Measurements from ENCODE around the gene PRKCE.
"Not testable (repeated sequence)": the region's sequence is repeated elsewhere in the genome, so short reads cannot be mapped to it uniquely, and the experiment has no call there.

PRKCE gene

DNA sequence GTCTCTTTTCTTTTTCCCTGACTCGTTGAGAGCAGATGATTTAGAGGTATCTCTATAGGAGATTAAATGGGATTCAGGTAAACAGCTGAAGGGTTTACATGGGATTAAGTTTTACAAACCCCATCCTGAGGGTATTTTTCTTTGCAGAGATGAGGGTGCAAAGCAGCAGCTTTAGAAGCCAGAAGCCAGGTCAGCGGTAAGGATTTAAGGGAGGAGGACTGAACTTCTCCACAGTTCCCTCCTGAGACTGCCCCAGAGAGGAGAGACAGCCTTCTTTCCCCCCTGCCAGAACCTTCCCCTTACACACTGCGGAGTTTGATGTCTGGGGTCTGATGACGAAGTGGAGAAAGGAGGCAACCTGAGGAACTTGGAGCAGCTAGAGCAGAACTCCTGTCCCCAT is 220.1 kb downstream of the PRKCE start:
- DNase-seq = no peak

DNA sequence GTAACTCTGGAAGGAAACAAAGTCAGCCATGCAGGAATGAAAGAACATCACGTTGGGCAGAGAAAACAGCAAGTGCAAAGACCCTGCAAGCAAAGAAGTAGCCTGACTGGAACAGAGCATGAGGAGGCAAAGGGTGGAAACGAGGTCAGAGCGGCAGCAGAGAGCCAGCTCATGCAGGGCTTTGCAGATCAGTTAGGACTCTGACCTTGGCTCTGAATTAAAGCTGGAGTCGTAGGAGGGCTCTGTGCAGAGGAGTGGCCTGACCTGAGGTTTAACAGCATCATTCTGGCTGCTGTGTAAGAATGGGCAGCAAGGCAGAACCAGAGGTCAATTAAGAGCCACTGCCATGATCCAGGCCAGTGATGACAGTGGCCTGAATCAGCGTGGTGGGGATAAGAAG is 220.7 kb downstream of the PRKCE start:
- DNase-seq = no peak

DNA sequence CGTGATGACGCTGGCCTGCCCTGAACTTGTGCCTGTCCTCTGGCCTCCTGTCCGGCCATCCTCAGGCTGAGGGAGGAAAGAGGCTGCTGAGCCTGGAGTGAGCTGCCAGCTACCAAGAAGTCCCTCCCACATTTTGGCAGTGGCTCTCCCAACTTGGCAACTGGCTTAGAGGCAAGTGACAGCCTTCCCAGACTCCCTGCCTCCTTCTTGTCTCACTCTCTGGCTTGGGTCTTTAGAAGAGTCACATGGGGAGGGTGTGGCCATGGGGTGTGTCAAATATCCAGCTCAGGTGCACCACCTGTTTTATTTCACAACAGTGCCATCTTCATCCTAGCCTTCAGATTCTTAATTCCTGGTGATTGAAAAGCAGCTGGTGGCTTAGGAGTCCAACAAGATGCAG is 222.9 kb downstream of the PRKCE start:
- peak; percentile 87 for DNase-seq

DNA sequence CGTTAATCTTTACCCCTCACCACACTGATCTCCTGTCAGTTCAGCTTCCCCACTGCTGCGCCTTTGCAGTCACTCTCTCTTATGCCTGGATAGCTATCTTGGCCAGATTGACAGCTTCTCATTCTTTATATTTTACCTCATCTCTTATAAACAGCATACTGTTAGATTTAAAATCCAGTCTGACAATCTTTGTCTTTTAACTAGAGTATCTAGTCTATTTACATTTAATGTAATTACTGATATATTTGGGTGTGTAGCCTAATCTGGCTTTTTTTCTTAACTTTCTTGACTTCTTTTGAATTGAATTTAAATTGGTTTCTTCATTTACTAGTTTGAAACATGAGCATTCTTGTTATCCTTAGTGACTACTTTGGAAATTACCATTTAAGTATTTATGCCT is 225.1 kb downstream of the PRKCE start:
- DNase-seq = no peak

DNA sequence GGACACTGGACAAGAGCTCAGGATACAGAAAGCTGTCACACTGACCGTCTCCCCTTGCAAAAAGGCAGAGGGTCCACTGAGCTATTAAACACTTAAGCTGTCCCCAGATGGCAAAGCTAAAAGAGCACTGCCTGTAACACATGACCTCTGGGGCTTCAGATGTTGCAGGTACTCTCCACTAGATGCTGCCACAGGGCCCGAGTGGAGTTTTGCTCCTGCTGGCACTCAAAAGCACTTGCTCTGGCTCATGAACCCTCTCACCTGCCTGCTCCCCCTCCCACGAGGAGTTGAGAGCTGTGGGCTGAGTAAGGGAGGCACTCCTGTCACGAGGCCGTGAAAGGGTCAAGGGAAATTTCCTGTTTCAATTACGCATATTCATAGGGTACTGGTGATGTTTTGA is 227.9 kb downstream of the PRKCE start:
- no peak for DNase-seq

DNA sequence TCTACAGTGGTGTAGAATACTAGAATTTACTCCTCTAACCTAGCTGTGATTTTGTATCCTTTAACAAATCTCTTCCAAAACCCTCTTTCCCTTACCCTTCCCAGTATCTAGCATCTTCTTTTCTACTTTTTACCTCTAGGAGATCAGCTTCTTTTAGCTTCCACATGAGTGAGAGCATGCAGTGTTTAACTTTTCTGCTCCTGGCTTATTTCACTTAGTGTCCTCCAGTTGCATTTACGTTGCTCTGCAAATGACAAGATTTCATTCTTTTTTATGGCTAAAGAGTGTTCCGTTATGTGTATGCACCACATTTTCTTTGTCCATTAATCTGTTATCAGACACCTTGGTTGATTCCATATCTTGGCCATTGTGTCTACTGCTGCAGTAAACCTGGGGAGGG is 228.5 kb downstream of the PRKCE start:
- no peak for DNase-seq

DNA sequence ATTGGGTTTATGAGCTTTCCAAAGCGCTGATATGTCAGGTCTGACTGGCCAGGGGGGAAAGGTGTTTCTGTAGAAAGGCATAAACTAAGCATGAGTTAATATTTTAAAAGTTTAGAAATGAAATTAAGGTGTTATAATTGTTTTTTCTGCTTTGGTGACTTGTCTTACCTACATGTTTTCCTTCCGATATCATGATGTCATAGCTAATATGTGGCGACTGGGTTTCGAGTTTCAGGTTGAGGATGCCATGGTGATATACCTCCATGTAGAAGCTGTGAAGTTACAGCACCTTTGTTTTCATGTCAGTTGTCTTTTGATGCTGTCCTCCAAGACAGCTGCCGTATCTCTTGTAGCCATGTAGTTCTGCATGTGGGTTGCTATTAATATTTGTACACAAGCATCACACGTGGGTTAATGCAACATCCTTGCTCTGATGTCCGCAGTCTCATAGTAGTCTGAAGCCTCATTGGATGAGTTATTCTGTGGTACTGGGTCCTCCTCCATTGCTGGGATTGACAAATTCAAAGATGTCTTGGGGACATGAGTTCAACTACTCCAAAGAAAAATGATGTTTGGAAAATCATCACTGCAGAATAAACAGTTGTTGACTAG is 230.6 kb downstream of the PRKCE start:
- no peak for DNase-seq

DNA sequence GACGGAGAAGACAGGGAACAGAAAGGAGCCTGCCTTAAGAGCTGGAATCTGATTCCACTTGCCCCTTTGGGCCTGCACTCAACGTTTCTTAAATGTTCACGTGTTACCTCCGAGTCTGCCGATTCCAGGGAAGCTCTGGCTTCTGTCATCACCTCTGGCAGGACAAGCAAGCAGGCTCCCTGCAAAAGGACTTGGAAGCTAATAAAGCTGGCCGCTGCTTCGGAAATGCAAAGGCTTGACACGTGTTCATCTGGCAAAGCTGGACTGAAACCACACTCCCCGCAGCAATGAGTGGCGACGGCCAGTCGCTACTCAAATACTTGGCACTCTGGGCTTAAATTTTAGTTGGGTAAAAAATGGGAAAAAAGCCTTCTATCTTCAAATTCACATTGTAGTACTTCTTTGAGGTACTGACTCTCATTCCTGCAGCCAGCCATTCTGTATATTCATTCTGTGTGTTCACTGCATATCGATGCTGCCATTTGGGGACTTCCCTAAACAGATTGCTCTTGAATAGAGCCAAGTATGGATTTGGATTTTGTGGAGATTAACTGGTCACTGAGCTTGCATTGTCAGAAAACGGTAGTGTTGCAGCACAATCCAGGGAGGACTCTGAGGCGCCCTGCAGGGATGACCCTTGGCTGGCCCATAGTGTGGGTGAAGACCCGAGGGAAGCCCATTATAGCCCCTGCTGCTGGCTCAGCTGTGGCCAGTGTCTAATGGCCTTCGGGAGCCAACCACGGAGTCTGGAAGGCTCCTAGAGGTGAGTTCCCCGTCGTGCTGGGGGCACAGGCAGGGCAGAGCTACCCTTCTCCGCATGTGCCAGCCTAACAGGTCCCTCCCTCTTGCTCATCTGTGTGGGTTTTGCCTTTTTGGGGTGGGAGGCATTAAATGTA is 231.5 kb downstream of the PRKCE start:
- peak; percentile 86 for DNase-seq

DNA sequence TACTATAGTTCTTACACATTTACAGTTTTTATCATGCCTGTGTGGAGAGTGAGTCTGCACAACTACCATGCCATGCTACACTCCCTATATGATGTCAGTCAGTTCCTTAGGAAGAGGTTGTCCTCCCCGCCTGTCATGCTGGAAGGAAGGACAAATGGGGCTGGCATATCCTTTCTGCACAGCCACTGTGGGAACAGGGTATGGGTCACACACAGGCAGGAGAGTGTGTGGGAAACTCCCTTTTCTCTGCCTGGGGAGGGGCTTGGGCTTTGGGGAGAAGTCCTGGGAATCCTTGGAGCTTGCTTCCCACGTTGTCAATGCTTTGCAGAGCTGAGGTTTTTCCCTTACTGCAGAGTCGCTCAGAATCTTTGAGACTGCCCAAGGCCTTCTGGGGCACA is 232.1 kb downstream of the PRKCE start:
- no peak for DNase-seq

DNA sequence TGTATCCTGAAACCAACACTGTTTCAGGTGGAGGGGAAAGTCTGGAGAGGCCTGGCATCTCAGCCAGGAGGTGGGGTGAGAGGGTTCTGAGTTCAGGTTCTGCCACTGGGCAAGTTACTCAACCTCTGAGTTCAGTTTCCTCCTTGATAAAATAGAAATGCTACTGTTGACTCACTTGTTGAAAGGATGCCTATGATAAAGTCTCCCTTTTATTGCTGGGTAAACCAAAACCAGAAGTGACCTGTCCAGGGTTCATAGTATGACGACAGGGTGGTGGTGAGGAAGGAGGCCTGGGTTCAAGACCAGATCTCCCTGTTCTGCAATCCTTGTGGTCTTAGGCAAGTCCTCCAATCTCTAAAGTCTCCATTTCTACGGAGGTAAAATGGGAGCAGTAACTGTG is 232.7 kb downstream of the PRKCE start:
- no peak for DNase-seq

DNA sequence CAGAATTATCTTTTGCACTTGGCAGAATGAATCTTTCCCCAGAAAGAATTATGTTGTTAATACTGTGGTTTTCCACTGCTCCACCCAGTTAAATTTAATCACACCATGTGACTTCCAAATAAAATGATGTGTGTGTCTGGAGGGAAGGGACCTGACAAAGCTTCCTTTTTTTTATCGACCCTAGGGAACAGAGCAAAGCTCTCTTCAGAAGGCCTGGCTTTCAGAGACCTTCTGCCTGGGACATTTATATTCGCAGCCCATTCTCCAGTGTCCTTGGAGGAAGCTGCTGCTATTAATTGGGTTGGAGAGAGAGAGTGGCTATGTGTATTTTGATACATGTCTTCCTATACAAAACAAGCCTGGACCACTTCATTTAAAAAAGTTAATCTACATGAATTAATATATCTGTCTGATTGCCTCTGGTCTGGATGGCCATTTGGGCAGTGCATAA is 233.7 kb downstream of the PRKCE start:
- no peak for DNase-seq

DNA sequence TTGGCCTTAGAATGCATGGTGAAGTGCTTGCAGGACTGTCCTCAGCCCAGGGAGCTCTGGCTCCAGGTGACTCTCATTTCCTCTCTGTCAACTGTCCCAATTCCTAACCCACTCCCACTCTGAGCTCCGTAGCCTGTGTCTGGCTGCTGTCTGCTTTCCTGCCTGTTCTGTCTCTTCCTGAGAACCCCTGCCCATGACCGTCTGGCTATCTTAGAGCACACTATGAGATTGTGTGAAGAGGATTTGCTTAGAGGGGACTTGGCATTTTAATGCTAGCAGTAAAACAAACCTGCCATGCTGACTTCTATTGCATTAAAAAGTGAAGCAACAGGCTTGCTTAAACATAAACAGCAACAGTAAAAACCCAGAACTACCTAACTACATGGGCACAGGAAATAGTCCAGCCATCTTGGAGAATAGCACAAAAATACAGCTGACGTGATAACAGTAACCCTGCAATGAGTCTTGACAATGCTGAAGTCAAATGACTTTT is 234.7 kb downstream of the PRKCE start:
- no peak for DNase-seq

DNA sequence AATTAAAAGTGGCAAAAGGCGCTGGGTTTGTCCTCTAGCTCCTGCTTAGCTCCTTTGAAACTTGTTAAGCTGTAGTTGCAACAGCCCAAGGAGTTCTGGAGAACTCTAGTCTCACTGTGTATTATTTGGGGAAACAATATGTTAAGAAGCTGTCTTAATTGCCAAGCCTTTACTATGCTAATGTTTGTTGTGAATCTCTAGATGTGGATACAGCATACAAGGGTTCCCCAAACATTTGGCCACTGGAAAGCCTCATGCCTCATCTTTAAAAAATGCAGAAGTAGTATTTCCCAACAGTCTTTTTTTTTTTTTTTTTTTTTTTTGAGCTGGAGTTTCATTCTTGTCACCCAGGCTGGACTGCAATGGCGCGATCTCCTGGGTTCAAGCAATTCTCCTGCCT is 236.7 kb downstream of the PRKCE start:
- DNase-seq = no peak

DNA sequence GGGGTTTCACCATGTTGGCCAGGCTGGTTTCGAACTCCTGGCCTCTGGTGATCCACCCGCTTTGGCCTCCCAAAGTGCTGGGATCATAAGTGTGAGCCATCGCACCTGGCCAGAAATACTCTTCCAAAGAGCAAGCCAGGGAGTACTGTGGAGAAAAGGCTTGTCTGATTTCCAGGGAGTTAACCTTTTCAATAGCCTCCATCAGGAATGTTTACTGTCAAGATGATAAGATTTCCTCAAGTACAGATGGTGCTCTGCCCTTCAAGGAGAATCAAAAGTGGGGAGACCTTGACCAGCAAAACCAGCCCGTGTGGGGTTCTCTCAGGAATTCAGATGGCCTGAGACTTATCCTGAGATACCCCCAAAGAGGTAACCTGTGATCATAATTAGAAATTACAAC is 237.2 kb downstream of the PRKCE start:
- DNase-seq = peak; percentile 62

DNA sequence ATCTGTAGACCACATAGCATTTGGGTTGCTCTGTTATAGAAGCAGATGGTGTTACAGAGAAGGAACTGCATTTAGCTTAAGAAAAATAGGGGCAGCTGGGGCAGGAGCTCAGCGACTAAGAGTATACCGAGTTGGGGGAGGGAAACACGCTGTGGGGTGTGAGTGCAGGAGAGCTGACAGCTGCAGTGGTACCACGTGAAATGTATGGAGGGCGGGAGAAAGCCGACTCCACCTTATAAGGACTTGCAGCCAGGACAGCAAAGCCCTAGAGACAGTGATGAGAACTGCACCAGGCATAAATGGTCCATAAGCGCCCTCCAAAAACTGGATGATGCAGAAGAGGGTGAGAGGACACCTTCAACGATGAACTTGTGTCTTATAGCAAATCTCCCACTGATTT is 237.6 kb downstream of the PRKCE start:
- DNase-seq = peak; percentile 94

DNA sequence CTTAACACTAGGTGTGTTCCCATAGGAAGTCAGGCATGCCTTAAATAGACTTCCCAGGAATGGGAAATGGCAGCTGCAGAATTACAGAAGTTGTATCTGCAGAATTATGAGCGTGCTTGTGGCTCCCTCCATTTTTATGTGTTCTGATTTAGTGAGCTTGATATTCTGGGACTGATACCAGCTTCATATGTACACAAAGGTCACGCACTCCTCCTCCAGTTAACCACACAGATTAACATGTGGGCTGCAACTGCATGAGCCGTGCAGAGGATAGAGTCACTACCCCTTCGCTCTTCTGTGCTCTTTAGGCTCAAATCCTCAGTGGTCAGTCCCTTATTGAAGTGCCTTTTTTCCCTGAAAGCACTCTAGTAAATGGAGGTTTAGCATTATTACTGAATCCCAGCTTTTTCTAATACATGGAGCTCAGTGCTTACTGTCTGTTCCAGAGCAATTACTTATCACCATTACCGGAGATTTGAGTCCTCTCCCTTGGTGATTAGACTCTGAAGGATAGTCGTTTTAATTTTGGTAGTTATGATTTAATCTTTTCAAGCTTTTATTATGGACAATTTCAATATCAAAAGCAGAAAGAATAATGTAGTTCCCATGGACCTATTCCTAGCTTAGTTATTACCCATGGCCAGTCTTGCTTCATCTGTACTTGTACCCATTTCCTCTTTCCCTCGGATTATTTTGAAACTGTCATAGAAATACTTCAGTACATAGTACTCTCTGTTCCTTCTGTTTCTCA is 238.3 kb downstream of the PRKCE start:
- DNase-seq = no peak

DNA sequence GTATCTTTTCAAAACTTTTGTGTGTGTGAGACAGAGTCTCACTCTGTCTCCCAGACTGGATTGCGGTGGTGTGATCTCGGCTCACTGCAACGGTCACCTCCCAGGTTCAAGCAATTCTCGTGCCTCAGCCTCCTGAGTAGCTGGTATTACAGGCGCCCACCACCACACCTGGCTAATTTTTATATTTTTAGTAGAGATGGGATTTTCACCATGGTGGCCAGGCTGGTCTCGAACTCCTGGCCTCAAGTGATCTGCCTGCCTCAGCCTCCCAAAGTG is 238.8 kb downstream of the PRKCE start:
- DNase-seq = not testable (repeated sequence)

DNA sequence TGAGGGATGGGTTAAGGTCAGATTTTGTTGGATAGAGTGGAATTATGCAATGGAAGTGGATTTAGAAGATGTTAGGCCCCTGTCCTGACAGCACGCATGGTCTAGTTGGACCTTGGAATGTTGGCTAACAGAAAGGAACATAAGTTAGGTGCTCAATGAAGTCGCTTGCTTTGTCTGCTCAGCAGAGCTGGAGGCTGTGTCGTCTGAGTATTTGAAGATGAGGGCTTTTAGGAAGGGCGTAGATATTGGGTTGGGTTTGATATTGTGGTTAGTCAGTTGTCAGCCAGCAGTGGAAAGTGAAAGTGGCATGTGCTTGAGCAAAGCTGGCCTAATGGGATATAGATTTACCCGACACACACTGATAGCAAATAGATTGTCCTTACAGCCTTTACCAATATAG is 239.3 kb downstream of the PRKCE start:
- no peak for DNase-seq

DNA sequence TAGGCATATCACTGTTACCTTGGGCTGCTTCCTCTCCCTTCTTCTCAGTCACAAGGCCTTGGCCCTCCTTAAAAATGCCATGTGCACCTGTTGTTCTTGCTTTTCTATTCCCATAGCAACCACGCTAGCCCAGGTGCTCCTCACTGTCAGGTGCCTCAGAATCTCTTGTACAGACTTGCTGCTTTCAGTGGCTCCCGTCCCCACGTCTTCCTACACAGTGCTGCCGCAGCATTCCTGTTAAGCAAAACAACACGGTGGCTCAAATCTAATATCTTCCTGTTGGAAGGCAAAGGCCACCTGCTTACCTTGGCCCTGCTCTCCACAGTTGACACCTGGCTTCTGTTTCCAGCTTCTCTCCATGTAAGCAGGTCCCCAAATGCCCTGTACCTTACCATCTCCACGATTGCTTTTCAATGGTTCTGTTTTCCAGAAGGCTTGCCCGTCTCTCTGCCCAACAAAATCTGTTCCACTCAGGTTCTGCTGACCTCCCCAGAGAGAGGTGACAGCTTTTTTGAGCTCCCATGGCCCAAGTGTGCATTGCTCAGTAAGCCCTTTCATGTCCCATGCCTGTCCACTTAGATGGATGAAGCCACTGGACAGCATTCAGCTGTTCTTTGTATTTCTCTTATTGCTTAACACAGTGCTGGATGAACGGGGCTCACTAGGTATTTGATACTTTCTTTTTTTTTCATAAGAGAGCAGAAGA is 240.4 kb downstream of the PRKCE start:
- DNase-seq = no peak

DNA sequence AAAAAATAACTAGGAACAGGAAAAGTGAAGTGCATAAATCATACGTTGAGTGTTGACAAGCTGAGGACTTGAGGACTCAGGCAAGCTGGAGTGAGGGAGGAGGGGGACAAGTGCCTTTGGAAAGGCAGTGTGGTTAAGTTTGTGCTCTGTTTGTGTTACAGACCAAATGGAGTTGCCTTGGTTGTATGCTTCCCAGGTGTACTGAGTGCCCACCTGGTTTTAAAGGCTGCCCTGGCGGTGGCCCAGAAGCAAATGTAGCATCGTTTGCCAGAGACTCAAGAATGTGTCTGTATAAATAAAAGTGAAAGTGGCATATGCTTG is 240.9 kb downstream of the PRKCE start:
- DNase-seq = peak; percentile 59

DNA sequence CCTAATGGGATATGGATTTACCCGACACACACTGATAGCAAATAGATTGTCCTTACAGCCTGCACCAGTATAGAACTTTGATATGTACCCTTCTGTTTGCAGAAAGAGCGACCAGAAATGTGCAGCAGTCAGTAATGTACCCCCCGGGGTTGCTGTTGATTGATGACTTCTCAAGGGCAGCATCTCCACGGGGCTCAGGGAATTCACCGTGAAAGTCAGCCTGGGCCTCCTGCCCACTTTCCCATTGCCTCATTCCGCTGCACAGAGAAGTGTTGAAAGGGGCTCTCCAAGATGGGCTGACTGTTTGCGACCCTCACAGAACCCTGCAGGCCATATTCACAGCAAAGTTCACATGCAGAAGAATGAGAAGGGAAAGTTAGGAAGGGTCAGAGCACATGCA is 241.3 kb downstream of the PRKCE start:
- DNase-seq = peak; percentile 72

DNA sequence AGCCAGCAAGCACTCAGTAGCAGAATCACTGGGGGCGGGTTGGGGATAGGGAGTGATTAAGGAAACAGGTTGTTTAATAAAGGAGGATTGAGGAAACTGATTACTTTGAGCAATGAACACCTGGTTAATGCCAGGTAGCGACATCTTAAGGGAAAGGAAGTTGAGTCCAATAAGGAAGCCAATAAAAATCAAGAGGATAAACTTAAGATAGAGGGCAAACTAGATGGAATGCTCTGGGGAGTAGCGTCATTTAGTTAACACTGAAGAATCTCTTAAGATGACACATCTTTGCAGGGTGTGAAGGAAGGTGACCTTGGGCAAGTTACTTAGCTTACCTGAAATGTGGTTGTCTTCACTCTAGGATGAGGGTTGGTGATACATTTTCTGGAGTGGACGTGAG is 242.7 kb downstream of the PRKCE start:
- DNase-seq = no peak

DNA sequence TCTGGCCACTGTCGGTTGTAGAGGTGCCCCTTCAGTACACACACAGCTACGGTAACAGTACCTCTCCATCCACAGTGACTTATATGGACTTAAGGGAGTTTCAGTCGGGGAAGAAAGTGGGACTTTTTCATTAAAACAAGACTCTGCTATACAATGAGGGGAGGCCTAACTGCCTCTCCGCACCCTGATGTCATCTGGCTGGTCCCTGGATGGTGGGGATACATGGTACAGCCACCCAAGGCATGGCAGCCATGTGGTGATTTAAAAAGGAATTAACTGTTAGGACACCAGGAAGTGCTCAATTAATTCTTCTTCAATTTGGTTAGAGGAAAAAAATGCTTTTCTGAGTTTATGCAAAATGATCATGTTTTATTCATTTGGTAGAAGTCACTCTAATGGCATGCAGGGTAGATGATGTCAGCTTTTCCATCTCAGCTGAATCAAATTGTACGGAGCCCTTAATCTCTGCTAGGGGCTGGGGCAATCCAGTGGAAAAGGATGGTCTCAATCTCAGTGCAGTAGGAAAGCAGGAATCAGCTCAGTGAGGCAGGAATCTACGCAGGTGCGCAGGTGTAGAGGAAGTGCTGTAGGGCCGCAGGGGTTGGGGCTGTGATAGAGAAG is 243.9 kb downstream of the PRKCE start:
- no peak for DNase-seq

All from NCI-H446 treated with DMSO at 0.1 percent for 48 hours (cell line).